H7 (cell line): ENCODE data around the gene PRPS1. TPM values are rescaled to one million over a fixed set of nuclear protein-coding genes. Genes with fewer than 3 reads are reported as not detected.
"Not testable (repeated sequence)": the region's sequence is repeated elsewhere in the genome, so short reads cannot be mapped to it uniquely, and the experiment has no call there.

Experiments used
- DNase-seq: peaks from one replicate; pipeline ENCODE4 v3.0.0; 2012
- H3K27me3 ChIP-seq: 2 replicates; pipeline ENCODE4 v1.6.0; 2011; ENCODE audit warnings: mild to moderate bottlenecking, low read length; ENCODE audit not compliant: control insufficient read depth, insufficient read depth
- H3K36me3 ChIP-seq: replicated peaks from 2 replicates; pipeline ENCODE4 v1.5.1; 2011; ENCODE audit warnings: low read length; ENCODE audit not compliant: control insufficient read depth, insufficient read depth
- H3K4me3 ChIP-seq: 2 replicates; pipeline ENCODE4 v1.5.1; 2011; ENCODE audit warnings: low read depth, mild to moderate bottlenecking, control low read depth, low read length, moderate library complexity; ENCODE audit not compliant: insufficient read depth
- total RNA-seq: library from RNA; depleted of rRNA; stranded (reverse); fragments of >200 nt; shearing (Covaris generic); gene quantifications from 2 replicates; pipeline ENCODE4 v1.2.3, GENCODE V29; 2014; rRNA removed

PRPS1 gene
- total RNA-seq = 231 and 248 TPM in 2 replicates

DNA sequence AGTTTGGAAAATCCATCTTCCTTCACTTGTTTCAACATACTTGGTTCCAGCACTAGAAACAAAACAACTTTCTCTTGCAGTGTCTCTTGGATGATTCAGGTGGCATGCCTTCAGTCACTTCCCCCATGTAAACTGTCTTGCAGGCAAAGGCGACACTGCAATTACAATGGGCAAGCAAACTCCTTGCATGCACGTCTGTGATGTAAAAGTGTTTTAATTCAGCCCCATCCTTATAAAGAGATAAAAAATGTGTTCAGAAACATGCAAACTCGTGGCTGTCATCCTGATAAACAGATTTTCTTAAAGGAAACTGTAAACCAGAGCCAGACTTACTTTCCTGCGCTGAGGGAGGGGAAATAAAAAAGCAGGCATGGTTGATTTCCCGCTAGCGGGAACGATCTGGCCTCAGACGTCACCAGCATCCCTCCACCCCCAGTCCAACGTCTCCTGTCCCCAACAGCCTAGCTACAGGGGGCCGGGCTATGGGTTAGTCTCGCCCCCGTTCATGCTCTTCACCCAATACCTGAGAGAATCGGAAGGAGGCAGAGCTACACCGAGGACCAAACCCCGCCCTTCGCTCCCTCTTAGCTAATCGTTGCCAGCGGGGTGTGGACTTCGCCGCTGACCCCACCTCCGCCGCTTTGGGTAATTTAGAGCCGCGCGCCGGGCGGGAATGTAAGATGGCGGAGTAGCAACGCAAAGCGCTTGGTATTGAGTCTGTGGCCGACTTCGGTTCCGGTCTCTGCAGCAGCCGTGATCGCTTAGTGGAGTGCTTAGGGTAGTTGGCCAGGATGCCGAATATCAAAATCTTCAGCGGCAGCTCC lies at the start of gene PRPS1:
Gene PRPS1 (plus strand): TSS at position 673 of the 824 bp plus-strand sequence. CDS start 119 bp downstream, at position 792.
- DNase-seq = peak; percentile 96

DNA sequence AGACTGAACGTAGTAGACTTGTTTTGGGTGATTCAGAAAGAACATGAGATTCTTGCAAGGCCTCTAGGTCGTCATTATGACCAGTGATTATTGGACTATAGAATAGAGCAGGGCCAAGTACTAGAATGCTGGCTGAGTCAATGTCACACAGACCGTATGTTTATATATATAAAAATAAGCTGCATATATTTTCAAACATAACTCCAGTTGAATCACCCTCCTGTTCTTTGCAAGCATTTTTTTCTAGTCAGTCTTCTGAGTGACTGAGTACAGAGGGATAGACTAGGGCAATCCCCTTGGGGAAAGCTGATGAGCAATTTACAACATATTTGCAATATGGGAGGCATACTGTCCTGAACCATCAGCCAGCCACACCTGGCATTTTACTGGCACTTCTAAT lies 48.4 kb upstream of the PRPS1 start:
- no peak for DNase-seq
- H3K36me3 ChIP-seq = no peaks in the 10 kb centered on the region
- no peak overlapping the region for H3K4me3 ChIP-seq
- no peaks in the 10 kb centered on the region for H3K27me3 ChIP-seq

More for the DNA sequence above, at the start of gene PRPS1:
- Histone ChIP-seq H3K4me3 (peak within 1 kb of the TSS; percentile 81), H3K36me3 (no peaks in the 10 kb centered on the region), H3K27me3 (no peaks in the 10 kb centered on the region)

DNA sequence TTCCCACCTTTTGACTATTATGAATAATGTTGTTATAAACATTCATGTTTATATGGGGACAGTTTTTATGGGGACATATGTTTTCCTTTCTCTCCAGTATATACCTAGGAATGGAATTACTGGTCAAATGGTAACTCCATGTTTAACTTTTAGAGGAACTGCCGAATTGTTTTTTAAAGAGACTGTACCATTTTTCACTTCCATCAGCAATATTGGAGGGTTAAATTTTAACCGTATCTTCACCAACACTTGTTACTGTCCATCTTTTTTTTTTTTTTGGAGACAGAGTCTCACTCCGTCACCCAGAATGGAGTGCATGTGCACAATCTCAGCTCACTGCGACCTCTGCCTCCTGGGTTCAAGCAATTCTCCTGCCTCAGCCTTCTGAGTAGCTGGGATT lies 46.4 kb upstream of the PRPS1 start:
- Histone ChIP-seq H3K36me3 (no peaks in the 10 kb centered on the region), H3K4me3 (no peak overlapping the region), H3K27me3 (no peaks in the 10 kb centered on the region)
- no peak for DNase-seq

DNA sequence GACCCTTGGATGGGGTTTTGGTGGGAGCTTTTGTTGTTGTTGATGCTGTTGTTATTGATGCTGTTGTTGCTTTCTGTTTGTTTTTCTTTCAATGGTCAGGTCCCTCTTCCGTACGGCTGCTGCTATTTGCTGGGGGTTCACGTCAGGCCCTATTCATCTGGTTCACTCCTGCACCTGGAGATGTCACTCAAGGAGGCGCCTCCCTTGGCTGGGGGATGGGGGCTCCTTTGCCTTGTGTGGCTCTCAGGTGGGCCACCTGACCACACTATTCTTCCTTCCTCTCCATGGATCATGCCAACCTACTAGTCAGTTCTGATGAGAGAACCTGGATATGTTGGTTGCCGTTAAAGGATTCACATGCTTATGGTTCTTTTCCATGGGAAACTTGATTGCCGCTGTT lies 39.1 kb upstream of the PRPS1 start:
- H3K27me3 ChIP-seq = no peaks in the 10 kb centered on the region
- DNase-seq = no peak
- H3K4me3 ChIP-seq = no peak overlapping the region
- no peaks in the 10 kb centered on the region for H3K36me3 ChIP-seq

DNA sequence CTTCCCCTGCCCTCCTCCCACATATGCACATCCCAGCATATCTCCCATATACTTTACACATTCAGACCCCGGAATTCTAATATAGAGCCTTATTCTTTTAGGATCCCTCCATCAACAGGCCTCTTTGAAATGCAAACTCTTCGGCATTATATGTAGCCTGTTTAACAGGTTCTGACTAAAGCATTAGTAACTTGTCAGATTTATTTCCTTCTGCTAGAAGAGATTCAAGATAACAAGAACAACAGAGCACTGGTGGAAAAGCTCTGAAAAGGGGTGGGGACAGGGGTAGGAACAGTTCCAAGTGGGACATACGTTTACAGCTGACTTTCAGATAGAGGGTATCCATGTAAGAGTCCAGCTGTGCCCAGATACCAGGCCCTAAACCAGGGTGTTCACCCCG lies 31.7 kb upstream of the PRPS1 start:
- H3K27me3 ChIP-seq = no peaks in the 10 kb centered on the region
- H3K36me3 ChIP-seq = no peaks in the 10 kb centered on the region
- DNase-seq = peak; percentile 33
- no peak overlapping the region for H3K4me3 ChIP-seq

DNA sequence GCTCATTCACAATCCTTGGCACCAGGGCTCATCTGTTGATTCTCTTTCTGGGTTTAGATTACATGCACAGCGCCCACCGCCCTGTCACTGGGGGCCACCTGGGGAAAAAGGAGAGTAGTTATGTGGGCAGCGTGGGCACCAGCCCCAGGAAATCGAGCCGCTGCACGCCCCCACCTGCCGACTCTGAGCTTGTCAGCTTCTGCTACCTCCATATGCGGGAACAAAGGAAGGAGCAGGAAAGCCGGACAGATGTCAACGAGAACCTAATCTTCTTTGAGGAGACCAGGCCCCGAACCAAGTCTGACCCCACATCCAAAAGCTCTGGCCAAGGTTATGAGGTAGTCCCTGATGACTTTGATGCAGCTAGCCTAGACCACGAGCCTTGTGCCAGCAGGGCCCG lies 31.0 kb upstream of the PRPS1 start:
- no peaks in the 10 kb centered on the region for H3K36me3 ChIP-seq
- no peaks in the 10 kb centered on the region for H3K27me3 ChIP-seq
- no peak for DNase-seq
- no peak overlapping the region for H3K4me3 ChIP-seq

DNA sequence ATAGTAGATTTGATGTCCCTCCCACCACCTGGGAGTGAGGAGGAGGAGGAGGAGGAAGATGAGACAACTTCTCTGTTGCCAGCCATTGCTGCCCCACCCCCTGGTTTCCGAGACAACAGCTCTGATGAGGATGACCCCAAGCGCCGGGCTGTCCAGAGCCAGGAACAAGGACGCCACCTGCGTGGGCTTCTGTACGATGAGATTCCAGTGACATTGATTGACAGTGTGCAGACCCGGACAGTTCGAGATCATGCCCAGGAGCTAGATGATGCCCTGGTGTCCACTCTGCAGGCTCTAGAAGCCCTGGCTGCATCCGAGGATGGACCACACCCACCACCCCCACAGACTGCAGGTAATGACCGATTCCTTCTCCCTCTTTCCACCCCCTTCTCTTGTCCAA lies 30.5 kb upstream of the PRPS1 start:
- no peaks in the 10 kb centered on the region for H3K36me3 ChIP-seq
- no peak overlapping the region for H3K4me3 ChIP-seq
- H3K27me3 ChIP-seq = no peaks in the 10 kb centered on the region
- no peak for DNase-seq

DNA sequence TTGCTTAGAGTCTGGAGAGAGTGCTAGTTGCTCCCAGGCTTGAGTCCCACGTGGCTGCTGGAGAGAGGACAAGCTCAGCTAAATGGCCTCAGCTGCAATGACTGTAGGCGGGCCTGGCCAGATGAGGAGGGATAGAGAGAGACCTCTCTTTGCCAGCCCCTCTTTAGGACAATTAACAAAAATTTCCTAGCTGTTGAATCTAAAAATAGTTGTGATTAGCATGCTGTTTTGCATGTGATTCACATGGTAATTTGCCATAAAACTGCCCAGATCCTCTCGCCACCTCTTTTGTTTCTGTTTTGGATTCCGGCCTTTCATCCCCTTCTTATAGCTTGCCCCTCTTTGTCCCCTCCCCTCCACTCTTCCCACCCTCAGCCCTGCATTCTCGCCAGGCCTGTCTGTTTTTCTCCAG lies 28.9 kb upstream of the PRPS1 start:
- DNase-seq = peak; percentile 83

DNA sequence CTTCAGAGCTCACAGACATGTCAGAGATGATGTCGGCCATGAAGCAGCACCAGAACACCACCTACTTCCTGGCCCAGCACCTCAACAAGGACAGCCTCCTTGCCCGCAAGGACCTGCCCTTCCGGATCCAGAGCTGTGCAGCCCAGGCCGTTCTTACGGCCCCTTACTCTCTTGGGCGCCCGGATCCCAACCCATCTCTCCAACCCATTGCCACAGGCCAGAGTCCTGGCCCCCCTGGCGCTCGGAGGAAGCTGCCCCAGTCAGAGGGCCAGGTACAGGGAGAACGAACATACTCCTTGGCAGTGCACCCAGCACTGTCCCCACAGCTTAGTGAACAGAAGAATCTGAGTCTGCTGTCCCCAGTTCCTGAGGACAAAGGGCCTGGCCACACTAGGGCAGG lies 27.9 kb upstream of the PRPS1 start:
- no peaks in the 10 kb centered on the region for H3K36me3 ChIP-seq
- no peak overlapping the region for H3K4me3 ChIP-seq
- no peak for DNase-seq
- no peaks in the 10 kb centered on the region for H3K27me3 ChIP-seq

More for the DNA sequence above, 28.9 kb upstream of the PRPS1 start:
- H3K4me3 ChIP-seq = no peak overlapping the region
- no peaks in the 10 kb centered on the region for H3K27me3 ChIP-seq
- H3K36me3 ChIP-seq = no peaks in the 10 kb centered on the region

DNA sequence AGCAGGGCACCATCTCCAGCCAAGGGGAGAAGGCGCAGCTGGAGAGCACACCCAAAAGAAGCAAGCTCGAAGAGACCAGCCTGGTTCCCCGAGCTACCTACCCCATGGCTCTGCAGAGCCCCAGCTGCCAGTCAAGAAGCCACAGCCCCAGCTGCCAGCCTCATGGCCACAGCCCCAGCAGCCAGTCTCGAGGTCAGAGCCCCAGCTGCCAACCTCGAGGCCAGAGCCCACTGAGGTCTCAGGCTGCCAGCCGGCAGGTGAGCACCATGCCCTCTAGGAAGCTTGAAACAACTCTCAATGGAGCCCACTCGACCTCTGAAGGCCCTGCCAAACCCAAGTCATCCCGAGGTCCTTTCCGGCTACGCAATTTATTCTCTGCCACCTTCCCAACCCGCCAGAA lies 27.0 kb upstream of the PRPS1 start:
- no peaks in the 10 kb centered on the region for H3K27me3 ChIP-seq
- H3K4me3 ChIP-seq = no peak overlapping the region
- DNase-seq = no peak
- H3K36me3 ChIP-seq = no peaks in the 10 kb centered on the region

DNA sequence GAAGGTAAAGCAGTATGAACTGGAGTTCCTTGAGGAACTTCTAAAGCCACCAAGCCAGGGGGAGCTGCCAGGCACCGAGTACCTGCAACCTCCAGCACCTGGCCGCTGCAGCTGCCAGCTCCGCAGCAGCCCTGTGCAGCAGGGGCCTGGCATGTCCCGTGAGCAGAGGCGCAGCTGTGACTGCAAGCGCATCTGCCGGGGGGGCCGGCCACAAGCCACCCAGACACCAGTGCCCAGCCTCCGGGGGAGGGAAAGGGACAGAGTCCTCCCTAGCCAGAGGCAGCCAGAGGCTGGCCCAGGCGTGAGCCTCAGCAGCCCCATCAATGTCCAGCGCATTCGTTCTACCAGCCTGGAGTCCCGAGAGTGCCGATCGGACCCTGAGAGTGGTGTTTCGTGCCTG lies 26.6 kb upstream of the PRPS1 start:
- no peaks in the 10 kb centered on the region for H3K27me3 ChIP-seq

DNA sequence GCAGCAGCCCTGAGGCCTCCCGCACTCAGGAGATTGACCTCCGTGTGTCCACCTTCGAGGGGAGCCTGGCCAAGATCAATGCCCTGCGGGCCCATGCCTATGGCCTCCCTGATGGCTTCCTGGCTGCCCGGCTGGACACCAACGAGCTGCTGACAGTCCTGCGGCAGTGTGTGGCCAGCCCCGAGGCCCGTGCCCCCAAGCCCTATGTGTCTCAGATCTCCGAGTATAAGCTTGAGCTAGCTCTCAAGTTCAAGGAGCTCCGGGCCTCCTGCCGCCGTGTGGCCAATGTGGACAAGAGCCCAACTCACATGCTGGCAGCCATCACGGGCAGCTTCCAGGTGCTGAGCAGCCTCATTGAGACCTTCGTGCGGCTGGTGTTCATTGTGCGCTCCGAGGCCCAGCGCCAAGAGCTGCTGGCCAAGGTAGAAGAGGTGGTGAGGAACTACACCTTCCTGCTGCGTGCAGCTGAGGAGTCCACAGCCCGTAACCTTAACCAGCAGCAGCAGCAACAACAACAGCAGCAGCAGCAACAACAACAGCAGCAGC lies 25.5 kb upstream of the PRPS1 start:
- Histone ChIP-seq H3K27me3 (no peaks in the 10 kb centered on the region), H3K36me3 (no peaks in the 10 kb centered on the region), H3K4me3 (no peak overlapping the region)
- DNase-seq = peak; percentile 30

More for the DNA sequence above, 26.6 kb upstream of the PRPS1 start:
- Histone ChIP-seq H3K36me3 (no peaks in the 10 kb centered on the region), H3K4me3 (no peak overlapping the region)
- peak; percentile 31 for DNase-seq

DNA sequence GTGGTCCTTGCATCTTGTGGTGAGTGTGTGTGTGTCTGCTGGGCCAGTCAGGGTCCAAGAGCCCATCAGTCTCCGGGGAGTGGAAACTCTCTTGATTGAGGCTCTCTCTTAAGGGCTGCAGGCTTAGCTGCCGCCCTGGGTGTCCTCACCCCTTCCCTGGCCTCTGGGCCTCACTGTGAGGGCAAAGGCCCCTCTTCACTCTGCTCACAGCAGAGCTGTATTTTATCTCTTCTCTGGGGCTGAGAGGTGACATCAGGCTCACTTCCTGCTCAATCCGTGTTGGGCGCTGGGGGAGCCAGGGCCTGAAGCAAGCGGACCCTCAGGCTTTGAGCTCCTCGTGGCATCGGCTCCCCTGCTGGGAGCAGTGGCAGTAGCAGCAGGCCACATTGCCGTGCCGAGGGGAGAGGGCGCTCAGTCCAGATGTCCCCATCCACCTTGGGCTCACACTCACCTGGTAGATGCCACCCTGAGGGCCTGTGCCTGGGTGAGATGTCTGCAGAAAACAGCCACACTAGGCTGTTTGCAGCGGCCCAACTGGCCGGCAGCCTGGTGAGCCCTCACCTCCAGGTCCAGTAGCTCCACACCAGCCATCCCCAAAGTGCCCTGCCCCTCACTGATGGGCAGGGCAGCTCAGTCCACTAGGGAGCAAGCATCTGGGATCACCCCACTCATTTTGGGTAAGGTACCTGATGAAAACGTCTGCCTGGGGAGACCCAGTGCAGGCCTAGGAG lies 24.7 kb upstream of the PRPS1 start:
- DNase-seq = peak; percentile 36
- Histone ChIP-seq H3K36me3 (no peaks in the 10 kb centered on the region), H3K27me3 (no peaks in the 10 kb centered on the region), H3K4me3 (no peak overlapping the region)

DNA sequence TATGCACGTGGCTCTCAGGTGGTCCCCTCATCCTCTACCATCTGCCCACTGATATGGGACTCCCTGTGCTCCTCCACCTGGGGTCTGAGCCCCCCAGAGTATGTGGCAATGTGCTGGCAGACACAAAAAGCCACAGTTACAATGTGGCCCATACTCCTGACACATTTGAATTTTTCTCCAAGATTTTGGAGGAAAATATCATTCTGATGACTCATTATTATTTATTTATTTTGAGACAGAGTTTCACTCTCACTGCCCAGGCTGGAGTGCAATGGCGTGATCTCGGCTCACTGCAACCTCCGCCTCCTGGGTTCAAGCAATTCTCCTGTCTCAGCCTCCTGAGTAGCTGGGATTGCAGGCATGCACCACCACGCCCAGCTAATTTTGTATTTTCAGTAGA lies 19.2 kb upstream of the PRPS1 start:
- not testable (repeated sequence) for H3K36me3 ChIP-seq, DNase-seq, H3K27me3 ChIP-seq, H3K4me3 ChIP-seq

DNA sequence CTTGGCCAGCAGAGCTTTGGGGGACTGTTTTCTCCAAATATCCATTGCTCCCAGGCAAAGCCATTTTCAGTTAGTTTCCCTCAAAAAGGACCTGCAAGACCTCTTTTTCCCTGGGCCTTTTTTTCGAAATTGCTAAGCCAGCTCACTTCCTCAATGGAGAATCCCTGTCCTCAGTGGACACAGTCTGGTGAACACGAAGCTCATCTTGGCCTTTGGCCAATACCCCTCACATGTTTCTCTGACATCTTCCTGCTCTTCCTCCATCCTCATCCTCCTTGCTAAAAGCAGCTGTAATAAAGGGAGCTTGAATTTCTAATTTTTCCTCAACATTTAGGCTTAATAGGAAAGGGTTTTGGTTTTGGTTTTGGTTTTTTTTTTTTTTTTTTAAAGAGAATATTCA lies 17.6 kb upstream of the PRPS1 start:
- H3K27me3 ChIP-seq = no peaks in the 10 kb centered on the region
- no peak overlapping the region for H3K4me3 ChIP-seq
- no peak for DNase-seq
- H3K36me3 ChIP-seq = no peaks in the 10 kb centered on the region
